ENCODE data around the gene IFITM1. TPM values are rescaled to one million over a fixed set of nuclear protein-coding genes. Genes with fewer than 3 reads are reported as not detected.
"Not testable (repeated sequence)": the region's sequence is repeated elsewhere in the genome, so short reads cannot be mapped to it uniquely, and the experiment has no call there.

Gene IFITM1
- total RNA-seq (100 to 1,000 TPM; 278 to 311 TPM), polyA plus RNA-seq (10 to 100 TPM; 46.7 to 88.3 TPM)
- long read RNA-seq, donor 1, transcript IFITM1-202 (2 exons, 855 nt), result major isoform, 175 of 184 reads
- long read RNA-seq, donor 1, partial matches to known transcripts, result 0 of 184 reads
- long read RNA-seq, donor 1, other reads (novel, unspliced or antisense), result 8 of 184 reads
- long read RNA-seq, donor 2, transcript IFITM1-202 (2 exons, 855 nt), result major isoform, 180 of 186 reads
- long read RNA-seq, donor 2, partial matches to known transcripts, result 0 of 186 reads
- long read RNA-seq, donor 2, other reads (novel, unspliced or antisense), result 6 of 186 reads

DNA sequence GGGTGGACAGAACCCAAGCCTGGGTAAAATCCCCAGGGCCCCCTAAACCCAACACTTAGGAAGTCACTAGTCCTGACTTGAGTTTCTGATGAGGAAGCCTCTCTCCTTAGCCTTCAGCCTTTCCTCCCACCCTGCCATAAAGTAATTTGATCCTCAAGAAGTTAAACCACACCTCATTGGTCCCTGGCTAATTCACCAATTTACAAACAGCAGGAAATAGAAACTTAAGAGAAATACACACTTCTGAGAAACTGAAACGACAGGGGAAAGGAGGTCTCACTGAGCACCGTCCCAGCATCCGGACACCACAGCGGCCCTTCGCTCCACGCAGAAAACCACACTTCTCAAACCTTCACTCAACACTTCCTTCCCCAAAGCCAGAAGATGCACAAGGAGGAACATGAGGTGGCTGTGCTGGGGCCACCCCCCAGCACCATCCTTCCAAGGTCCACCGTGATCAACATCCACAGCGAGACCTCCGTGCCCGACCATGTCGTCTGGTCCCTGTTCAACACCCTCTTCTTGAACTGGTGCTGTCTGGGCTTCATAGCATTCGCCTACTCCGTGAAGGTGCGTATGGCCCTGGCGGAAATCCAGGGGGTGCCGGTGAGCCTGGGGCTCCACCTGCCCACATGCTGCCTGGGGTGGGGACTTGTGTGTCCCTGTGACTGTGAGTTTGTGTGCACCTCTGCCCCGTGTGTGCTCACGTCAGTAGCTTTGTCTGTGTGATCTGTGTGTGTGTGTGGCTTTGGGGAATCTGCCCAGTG, at the start of gene IFITM1:
IFITM1 (plus strand) TSS at position 254 of the 767 bp plus-strand sequence; CDS start at position 385, 131 bp downstream.
- Histone ChIP-seq H3K9me3 (ENCODE audit: control insufficient read depth, low read length) (no peaks in the 10 kb centered on the region), H3K27me3 (ENCODE audit: control insufficient read depth in 1 of 2, insufficient read depth in 2 of 2, low read length in 1 of 2) (no peaks in the 10 kb centered on the region), H3K4me3 (ENCODE audit: low read length in 2 of 2) (no peak within 1 kb of the TSS), H3K36me3 (ENCODE audit: control insufficient read depth in 1 of 2, insufficient read depth in 2 of 2, low read length in 1 of 2) (no peaks in the 10 kb centered on the region), H3K27ac (ENCODE audit: low read depth in 1 of 2, low read length in 2 of 2) (no peak within 1 kb of the TSS), H3K4me1 (ENCODE audit: control insufficient read depth in 1 of 2, insufficient read depth in 2 of 2, low read length in 2 of 2) (no peaks in the 10 kb centered on the region)
- DNase-seq, result peak in 1 of 2 donors; percentile 48
- WGBS, 2 donors, result 67 to 68% methylated on average over 18 of the region's 18 CpGs
- intact Hi-C loops (cut with DNase I), result no loop called here
- ATAC-seq (ENCODE audit: low FRiP score), result peak; percentile 16

DNA sequence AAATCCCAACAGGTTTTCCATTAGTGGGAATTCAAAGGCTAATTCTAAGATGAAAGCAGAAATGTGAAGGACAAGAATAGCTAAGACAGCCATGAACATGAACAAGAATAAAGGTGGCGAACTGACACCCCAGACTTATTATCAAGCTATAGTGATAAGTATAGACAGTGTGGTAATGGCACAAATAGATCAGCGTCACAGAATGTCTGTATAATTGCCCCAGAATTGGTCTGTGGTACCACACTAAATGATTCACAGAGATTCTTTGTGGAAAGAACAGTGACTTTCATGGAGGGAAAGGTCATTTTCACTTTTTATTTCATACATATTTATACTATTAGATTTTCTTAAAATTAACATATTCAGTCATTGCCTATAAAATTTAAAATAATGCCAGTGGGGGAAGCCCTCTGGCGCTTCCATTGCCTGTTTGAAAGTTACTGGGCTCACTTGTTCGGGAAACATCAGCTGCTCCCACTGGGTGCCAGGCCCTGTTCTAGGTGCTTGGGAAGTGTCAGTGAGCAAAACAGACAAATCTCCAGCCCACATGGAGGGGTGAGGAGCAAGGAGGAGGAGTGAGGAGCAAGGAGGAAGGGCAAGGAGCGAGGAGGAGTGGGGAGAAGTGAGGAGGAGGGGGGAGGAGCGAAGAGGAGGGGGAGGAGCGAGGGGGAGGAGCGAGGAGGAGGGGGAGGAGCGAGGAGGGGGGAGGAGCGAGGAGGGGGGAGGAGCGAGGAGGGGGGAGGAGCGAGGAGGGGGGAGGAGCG, 47.0 kb upstream of the IFITM1 start:
- Histone ChIP-seq H3K27me3 (ENCODE audit: control insufficient read depth in 1 of 2, insufficient read depth in 2 of 2, low read length in 1 of 2) (no peaks in the 10 kb centered on the region), H3K4me1 (ENCODE audit: control insufficient read depth in 1 of 2, insufficient read depth in 2 of 2, low read length in 2 of 2) (no peaks in the 10 kb centered on the region), H3K9me3 (ENCODE audit: control insufficient read depth, low read length) (no peaks in the 10 kb centered on the region), H3K4me3 (ENCODE audit: low read length in 2 of 2) (no peak overlapping the region), H3K27ac (ENCODE audit: low read depth in 1 of 2, low read length in 2 of 2) (no peak overlapping the region), H3K36me3 (ENCODE audit: control insufficient read depth in 1 of 2, insufficient read depth in 2 of 2, low read length in 1 of 2) (no peaks in the 10 kb centered on the region)
- ATAC-seq (ENCODE audit: low FRiP score) (no peak), DNase-seq (peak in 1 of 2 donors; percentile 62)
- 88 to 91% methylated on average over 4 to 5 of the region's 13 CpGs for WGBS, 2 donors
- intact Hi-C loops (cut with DNase I), result no loop called here

DNA sequence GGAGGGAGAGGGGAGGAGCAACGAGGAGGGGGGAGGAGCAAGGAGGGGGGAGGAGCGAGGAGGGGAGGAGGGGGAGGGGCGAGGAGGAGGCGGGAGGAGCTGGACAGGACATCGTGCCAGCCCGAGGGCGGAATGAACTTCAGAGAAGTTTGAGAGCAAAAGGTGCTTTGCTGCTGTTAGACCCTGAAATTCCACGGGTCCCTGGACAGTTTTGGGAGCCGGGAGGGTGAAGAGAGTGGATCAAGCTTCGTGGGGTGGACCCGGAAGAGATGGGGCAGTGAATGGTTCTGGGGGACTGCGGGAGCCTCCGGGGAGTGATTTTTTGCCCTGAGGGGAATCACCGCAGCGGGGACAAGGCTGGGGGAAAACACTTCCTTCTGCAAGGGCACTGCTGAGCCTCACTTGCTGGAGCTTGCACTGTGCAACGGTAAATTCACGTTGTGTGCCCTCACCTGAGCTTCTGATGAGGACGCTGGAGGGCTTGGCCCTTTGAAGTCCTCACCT, 46.3 kb upstream of the IFITM1 start:
- no peak overlapping the region for H3K27ac ChIP-seq (ENCODE audit: low read depth in 1 of 2, low read length in 2 of 2)
- DNase-seq, result peak in 1 of 2 donors; percentile 84
- no peaks in the 10 kb centered on the region for H3K27me3 ChIP-seq (ENCODE audit: control insufficient read depth in 1 of 2, insufficient read depth in 2 of 2, low read length in 1 of 2)
- no peaks in the 10 kb centered on the region for H3K4me1 ChIP-seq (ENCODE audit: control insufficient read depth in 1 of 2, insufficient read depth in 2 of 2, low read length in 2 of 2)
- H3K9me3 ChIP-seq (ENCODE audit: control insufficient read depth, low read length), result no peaks in the 10 kb centered on the region
- intact Hi-C loops (cut with DNase I), result no loop called here
- no peak overlapping the region for H3K4me3 ChIP-seq (ENCODE audit: low read length in 2 of 2)
- peak; percentile 27 for ATAC-seq (ENCODE audit: low FRiP score)
- WGBS, 2 donors, result 54 to 72% methylated on average over 17 to 18 of the region's 18 CpGs
- H3K36me3 ChIP-seq (ENCODE audit: control insufficient read depth in 1 of 2, insufficient read depth in 2 of 2, low read length in 1 of 2), result no peaks in the 10 kb centered on the region

GRCh38 chr11:268716-269145, 45.1 kb upstream of the IFITM1 start:
- H3K27ac ChIP-seq (ENCODE audit: low read depth in 1 of 2, low read length in 2 of 2); H3K4me3 ChIP-seq (ENCODE audit: low read length in 2 of 2); H3K4me1 ChIP-seq (ENCODE audit: control insufficient read depth in 1 of 2, insufficient read depth in 2 of 2, low read length in 2 of 2); intact Hi-C loops (cut with DNase I); H3K36me3 ChIP-seq (ENCODE audit: control insufficient read depth in 1 of 2, insufficient read depth in 2 of 2, low read length in 1 of 2); H3K27me3 ChIP-seq (ENCODE audit: control insufficient read depth in 1 of 2, insufficient read depth in 2 of 2, low read length in 1 of 2); H3K9me3 ChIP-seq (ENCODE audit: control insufficient read depth, low read length): not testable (repeated sequence)
- peak; percentile 67 for ATAC-seq (ENCODE audit: low FRiP score)
- 52 to 60% methylated on average over 16 of the region's 16 CpGs for WGBS, 2 donors
- DNase-seq, result peak in 1 of 2 donors; percentile 90

DNA sequence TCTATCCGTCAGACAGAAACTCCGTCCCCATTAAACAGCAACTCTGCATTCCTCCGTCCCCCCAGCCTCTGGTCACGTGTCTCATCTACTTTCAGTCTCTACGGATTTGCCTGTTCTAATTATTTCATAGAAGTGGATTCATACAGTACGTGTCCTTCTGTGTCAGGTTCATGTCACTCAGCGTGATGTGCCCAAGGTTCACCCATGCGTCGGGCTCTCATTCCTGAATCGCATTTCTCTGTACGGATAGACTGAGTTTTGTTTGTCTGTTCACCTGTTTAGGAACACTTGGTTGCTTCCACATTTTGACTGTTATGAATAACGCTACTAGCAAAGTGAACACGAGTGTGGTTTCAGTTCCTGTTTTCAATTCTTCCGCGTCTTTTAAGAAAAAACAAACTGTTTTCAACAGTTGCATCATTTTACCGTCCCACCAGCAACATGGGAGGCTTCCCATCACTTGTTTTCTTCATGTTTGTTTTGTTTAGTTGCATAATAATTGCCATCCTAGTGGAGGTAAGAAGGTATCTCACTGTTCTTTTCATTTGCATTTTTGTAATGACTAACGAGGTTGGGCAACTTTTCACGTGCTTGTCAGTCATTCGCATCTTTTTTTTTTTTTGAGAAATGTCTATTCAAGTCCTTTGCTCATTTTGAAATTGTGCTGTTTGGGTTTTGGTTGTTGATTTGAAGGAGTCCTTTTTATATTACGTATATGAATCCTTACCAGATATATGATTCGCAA, 44.5 kb upstream of the IFITM1 start:
- 53 to 59% methylated on average over 21 of the region's 21 CpGs for WGBS, 2 donors
- H3K27ac ChIP-seq (ENCODE audit: low read depth in 1 of 2, low read length in 2 of 2), result no peak overlapping the region
- ATAC-seq (ENCODE audit: low FRiP score) (peak; percentile 27), DNase-seq (no peak)
- H3K4me3 ChIP-seq (ENCODE audit: low read length in 2 of 2), result no peak overlapping the region
- no peaks in the 10 kb centered on the region for H3K9me3 ChIP-seq (ENCODE audit: control insufficient read depth, low read length)
- H3K27me3 ChIP-seq (ENCODE audit: control insufficient read depth in 1 of 2, insufficient read depth in 2 of 2, low read length in 1 of 2), result no peaks in the 10 kb centered on the region
- H3K36me3 ChIP-seq (ENCODE audit: control insufficient read depth in 1 of 2, insufficient read depth in 2 of 2, low read length in 1 of 2), result no peaks in the 10 kb centered on the region
- no peaks in the 10 kb centered on the region for H3K4me1 ChIP-seq (ENCODE audit: control insufficient read depth in 1 of 2, insufficient read depth in 2 of 2, low read length in 2 of 2)
- intact Hi-C loops (cut with DNase I), result no loop called here

DNA sequence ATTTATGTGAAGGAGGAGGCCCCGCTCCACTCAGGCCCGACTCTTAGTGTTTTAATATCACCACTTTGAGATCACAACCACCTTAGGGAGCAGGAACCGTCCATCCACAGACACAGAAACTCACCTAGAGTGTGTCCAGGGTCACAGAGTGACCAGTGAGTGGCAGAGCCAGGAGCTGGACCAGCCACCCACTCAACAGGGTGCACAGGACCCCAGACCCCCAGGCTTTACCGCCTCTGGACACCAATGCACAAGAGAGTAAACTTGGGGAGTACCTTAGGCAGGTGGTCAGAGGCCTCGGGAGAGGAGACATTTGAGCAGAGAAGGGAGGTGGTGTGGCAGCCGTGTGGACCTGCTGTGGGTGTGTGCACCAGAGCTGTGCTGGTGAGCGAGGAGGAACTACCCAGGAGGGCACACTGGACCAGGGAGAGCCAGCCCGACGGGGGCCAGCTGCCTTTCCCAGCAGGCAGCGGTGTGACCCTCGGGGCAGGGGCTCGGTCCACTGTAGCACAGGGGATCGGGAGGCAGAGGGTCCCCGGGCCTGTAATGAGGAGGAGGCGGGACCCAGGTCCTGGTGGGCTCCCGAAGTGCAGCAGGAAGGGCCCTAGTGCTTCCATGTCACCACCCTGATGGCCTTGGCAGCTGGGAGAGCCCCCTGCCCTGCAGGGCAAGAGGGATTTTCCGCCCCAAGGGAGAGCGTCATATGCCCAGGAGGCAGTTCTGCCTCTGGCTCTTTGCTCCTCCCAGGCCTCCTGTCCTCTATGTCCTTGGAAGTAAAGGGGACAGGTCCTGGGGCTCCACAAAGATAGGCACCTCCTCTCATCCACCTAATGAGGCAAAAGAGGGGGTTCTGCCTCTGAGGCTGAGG, 43.2 kb upstream of the IFITM1 start:
- no peak for DNase-seq
- no peak overlapping the region for H3K4me3 ChIP-seq (ENCODE audit: low read length in 2 of 2)
- no peak for ATAC-seq (ENCODE audit: low FRiP score)
- intact Hi-C loops (cut with DNase I), result no loop called here
- no peak overlapping the region for H3K27ac ChIP-seq (ENCODE audit: low read depth in 1 of 2, low read length in 2 of 2)
- no peaks in the 10 kb centered on the region for H3K36me3 ChIP-seq (ENCODE audit: control insufficient read depth in 1 of 2, insufficient read depth in 2 of 2, low read length in 1 of 2)
- 76 to 81% methylated on average over 18 of the region's 18 CpGs for WGBS, 2 donors
- no peaks in the 10 kb centered on the region for H3K9me3 ChIP-seq (ENCODE audit: control insufficient read depth, low read length)
- no peaks in the 10 kb centered on the region for H3K27me3 ChIP-seq (ENCODE audit: control insufficient read depth in 1 of 2, insufficient read depth in 2 of 2, low read length in 1 of 2)
- H3K4me1 ChIP-seq (ENCODE audit: control insufficient read depth in 1 of 2, insufficient read depth in 2 of 2, low read length in 2 of 2), result no peaks in the 10 kb centered on the region

GRCh38 chr11:271319-271715, 42.5 kb upstream of the IFITM1 start:
- no peak for ATAC-seq (ENCODE audit: low FRiP score)
- no peak overlapping the region for H3K27ac ChIP-seq (ENCODE audit: low read depth in 1 of 2, low read length in 2 of 2)
- no peak for DNase-seq
- no peaks in the 10 kb centered on the region for H3K4me1 ChIP-seq (ENCODE audit: control insufficient read depth in 1 of 2, insufficient read depth in 2 of 2, low read length in 2 of 2)
- H3K4me3 ChIP-seq (ENCODE audit: low read length in 2 of 2), result no peak overlapping the region
- H3K36me3 ChIP-seq (ENCODE audit: control insufficient read depth in 1 of 2, insufficient read depth in 2 of 2, low read length in 1 of 2), result no peaks in the 10 kb centered on the region
- intact Hi-C loops (cut with DNase I), result no loop called here
- H3K9me3 ChIP-seq (ENCODE audit: control insufficient read depth, low read length), result no peaks in the 10 kb centered on the region
- 83 to 85% methylated on average over 8 of the region's 8 CpGs for WGBS, 2 donors
- H3K27me3 ChIP-seq (ENCODE audit: control insufficient read depth in 1 of 2, insufficient read depth in 2 of 2, low read length in 1 of 2), result no peaks in the 10 kb centered on the region

Measured in aorta (tissue), 5 donors.